Stomach (tissue), 9 donors: ENCODE results near the gene MYRIP. TPM values are rescaled to one million over a fixed set of nuclear protein-coding genes. Genes with fewer than 3 reads are reported as not detected.

ENCODE experiments used
- DNase-seq, 2 donors: peaks; one replicate each; pipeline versions ENCODE4 v3.0.0 to v3.0.0-alpha.2; 2013 to 2019
- H3K27ac ChIP-seq, 5 donors: fragments of 200-600 bp in 4 of 5; sonication (generic) in 4 of 5; one replicate each; pipeline ENCODE4 v1.5.1; 2013 to 2019; ENCODE audit warnings: mild to moderate bottlenecking in 1 of 5, moderate library complexity in 1 of 5
- H3K27me3 ChIP-seq, 3 donors: fragments of 200-600 bp; sonication (generic); one replicate each; pipeline ENCODE4 v1.5.1; 2017 to 2019; ENCODE audit warnings: mixed run types in 1 of 3
- H3K36me3 ChIP-seq, 4 donors: fragments of 200-600 bp; sonication (generic); 1 replicate in 3 of 4; 2 replicates in 1 of 4; pipeline ENCODE4 v1.5.1; 2016 to 2019
- H3K4me1 ChIP-seq, 4 donors: fragments of 200-600 bp; sonication (generic); one replicate each; pipeline ENCODE4 v1.5.1; 2016 to 2019
- H3K4me3 ChIP-seq, 4 donors: fragments of 200-600 bp; sonication (generic) in 3 of 4; one replicate each; pipeline ENCODE4 v1.5.1; 2016 to 2019; ENCODE audit warnings: mild to moderate bottlenecking in 1 of 4
- H3K9me3 ChIP-seq, 4 donors: fragments of 200-600 bp; sonication (generic); one replicate each; pipeline ENCODE4 v1.5.1; 2016 to 2019
- EP300 ChIP-seq: sonication (generic); formaldehyde crosslinking; IDR thresholded peaks from one replicate; pipeline ENCODE4 v1.6.1; 2017; ENCODE audit warnings: antibody characterized with exemption
- POLR2A ChIP-seq, 4 donors: fragments of 450-650 bp; IDR thresholded peaks; one replicate each; pipeline ENCODE4 v1.6.1; 2016; ENCODE audit warnings: antibody characterized with exemption in 4 of 4, control low read depth in 2 of 4, mild to moderate bottlenecking in 1 of 4, moderate library complexity in 1 of 4
- POLR2AphosphoS5 ChIP-seq, 3 donors: sonication (generic); formaldehyde crosslinking; IDR thresholded peaks; one replicate each; pipeline ENCODE4 v1.6.1; 2016; ENCODE audit warnings: antibody characterized with exemption in 3 of 3
- WGBS, 5 donors: extraction: QIAGEN DNeasy Blood & Tissue Kit in 3 of 5; methylation state at CpG; one replicate each; pipeline versions ENCODE4 v1.1.5 to v1.1.7; 2013 to 2018; 5-methylcytosine and 5-hydroxymethylcytosine counted together
- intact Hi-C: fragments of 100-400 bp; cut with DNase I; formaldehyde crosslinking; loops from one replicate; pipeline ENCODE4 v1.15.1; 2023; ENCODE audit warnings: low total_unique reads
- polyA plus RNA-seq, 3 donors: library from polyadenylated mRNA; stranded (reverse); fragments of 200-250 nt; gene quantifications; one replicate each; pipeline ENCODE4 v1.2.3, GENCODE V29; 2013
- total RNA-seq, 5 donors: library from RNA; depleted of rRNA; stranded (reverse); fragments of >200 nt; gene quantifications; one replicate each; pipeline versions ENCODE4 v1.1.0 to v1.2.3, GENCODE V29; 2014 to 2016
- TF ChIP-seq, protein P1 (sequence below), 7 experiments: fragments of 450-650 bp in 4 of 7; fragments of 200-600 bp in 3 of 7; sonication (generic) in 3 of 7; IDR thresholded peaks; one replicate each; pipeline ENCODE4 v1.5.1; 2016 to 2019; ENCODE audit warnings: antibody characterized with exemption in 7 of 7, control low read depth in 2 of 7, mild to moderate bottlenecking in 1 of 7
- donor health status: healthy with polysubstance abuse.
- donor health status: Bipolar disorder and iron deficiency.
- donor health status: healthy.

MYRIP gene
- total and polyA plus RNA-seq, 8 donors = 1.8 to 20.6 (median 6.8) TPM

DNA sequence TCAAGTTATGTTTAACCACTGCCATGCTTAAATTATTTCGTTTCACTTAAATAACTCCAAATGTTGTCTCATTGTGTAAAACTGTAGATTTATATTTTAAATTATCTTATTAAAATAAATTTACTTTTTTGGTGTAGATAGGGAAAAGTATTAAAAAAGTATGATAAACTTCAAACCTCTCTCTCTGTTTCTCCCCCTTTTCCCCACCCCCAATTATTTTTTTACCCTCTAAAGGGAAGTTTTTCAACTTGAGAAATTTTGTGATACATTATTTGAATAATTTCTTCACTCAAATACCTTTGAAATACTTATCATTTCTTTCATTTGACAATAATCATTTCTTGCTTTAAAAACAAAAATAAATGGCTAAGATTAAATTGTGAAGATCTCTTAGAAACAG lies 433.2 kb downstream of the MYRIP start:
- TF ChIP-seq POLR2A (IDR thresholded peaks at IDR 0.05) (no peak), EP300 (no peak), POLR2AphosphoS5 (IDR thresholded peaks at IDR 0.05) (no peak)
- TF ChIP-seq, protein P1, sequence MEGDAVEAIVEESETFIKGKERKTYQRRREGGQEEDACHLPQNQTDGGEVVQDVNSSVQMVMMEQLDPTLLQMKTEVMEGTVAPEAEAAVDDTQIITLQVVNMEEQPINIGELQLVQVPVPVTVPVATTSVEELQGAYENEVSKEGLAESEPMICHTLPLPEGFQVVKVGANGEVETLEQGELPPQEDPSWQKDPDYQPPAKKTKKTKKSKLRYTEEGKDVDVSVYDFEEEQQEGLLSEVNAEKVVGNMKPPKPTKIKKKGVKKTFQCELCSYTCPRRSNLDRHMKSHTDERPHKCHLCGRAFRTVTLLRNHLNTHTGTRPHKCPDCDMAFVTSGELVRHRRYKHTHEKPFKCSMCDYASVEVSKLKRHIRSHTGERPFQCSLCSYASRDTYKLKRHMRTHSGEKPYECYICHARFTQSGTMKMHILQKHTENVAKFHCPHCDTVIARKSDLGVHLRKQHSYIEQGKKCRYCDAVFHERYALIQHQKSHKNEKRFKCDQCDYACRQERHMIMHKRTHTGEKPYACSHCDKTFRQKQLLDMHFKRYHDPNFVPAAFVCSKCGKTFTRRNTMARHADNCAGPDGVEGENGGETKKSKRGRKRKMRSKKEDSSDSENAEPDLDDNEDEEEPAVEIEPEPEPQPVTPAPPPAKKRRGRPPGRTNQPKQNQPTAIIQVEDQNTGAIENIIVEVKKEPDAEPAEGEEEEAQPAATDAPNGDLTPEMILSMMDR (IDR thresholded peaks at IDR 0.05) = no peak

DNA sequence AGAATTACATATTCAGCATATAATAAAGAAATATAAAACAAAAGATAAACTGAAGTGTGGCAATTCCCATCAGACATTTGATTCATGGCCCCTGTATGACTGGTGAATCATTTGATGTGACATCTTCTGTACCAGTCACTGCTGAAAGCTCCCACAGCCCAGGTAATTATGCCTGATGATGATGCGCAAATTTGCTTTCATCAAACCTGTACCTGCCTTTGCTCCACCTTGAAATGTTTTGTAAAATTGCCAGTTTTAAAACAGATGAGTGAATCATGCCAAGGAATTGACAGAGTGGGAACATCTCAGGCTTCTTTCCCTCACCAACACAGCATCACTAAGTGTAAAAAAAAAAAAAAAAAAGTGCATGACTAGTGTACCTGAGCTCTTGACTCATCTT lies 433.6 kb downstream of the MYRIP start:
- Histone ChIP-seq H3K9me3 (no peaks in the 10 kb centered on the region), H3K27me3 (no peaks in the 10 kb centered on the region), H3K36me3 (peaks cover 0 to 12% (median 9%) of the 10 kb centered on the region in 4 donors), H3K4me3 (no peak overlapping the region), H3K4me1 (no peaks in the 10 kb centered on the region), H3K27ac (no peak overlapping the region)
- intact Hi-C loops = no loop called here
- TF ChIP-seq, protein P1 (IDR thresholded peaks at IDR 0.05) = no peak
- WGBS, 5 donors = 0 to 97% (median 50%) methylated on average over 1 of the region's 1 CpG
- DNase-seq = no peak

More for the DNA sequence above, 433.2 kb downstream of the MYRIP start:
- H3K27ac ChIP-seq = no peak overlapping the region
- H3K4me1 ChIP-seq = no peaks in the 10 kb centered on the region
- H3K4me3 ChIP-seq = no peak overlapping the region
- intact Hi-C loops = no loop called here
- 71 to 86% (median 83%) methylated on average over 1 of the region's 1 CpG for WGBS, 5 donors
- no peaks in the 10 kb centered on the region for H3K27me3 ChIP-seq
- peaks cover 0 to 10% (median 5%) of the 10 kb centered on the region in 4 donors for H3K36me3 ChIP-seq
- H3K9me3 ChIP-seq = no peaks in the 10 kb centered on the region
- no peak for DNase-seq

DNA sequence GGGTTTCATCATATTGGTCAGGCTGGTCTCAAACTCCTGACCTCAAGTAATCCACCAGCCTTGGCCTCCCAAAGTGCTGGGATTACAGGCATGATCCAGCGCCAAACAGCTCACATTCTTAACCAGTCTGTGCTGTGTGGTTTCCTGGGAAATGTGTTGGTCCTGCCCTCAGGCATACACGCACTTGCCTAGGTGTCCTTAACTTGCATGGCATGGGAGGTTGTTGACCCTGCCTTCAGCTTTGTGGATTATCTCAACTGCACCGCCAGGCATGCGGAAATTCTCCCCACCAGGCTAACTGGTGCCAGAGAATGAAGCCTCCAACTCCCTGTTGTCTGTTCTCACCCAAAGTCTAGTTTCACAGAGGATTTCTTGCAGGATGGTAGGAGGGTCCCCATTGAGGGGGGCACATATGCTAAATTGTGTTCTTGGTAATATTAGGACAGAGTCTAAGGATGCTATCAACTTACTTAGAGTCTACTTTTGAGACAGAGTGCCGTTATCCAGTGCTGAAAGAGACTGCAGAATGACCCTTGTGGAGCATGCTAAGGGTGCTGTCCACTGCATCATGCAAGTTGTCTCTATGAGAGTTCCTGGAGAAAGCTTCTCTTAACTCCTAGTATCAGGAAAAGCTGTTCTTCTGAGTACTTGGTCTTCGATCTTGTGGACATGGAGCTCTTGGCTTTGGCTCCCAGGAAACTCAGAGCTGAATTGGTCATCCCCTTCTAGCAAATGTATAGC lies 438.5 kb downstream of the MYRIP start:
- Histone ChIP-seq H3K4me1 (no peaks in the 10 kb centered on the region), H3K36me3 (peaks cover 0 to 25% (median 16%) of the 10 kb centered on the region in 4 donors), H3K27me3 (no peaks in the 10 kb centered on the region), H3K9me3 (no peaks in the 10 kb centered on the region), H3K27ac (no peak overlapping the region), H3K4me3 (no peak overlapping the region)
- intact Hi-C loops = no loop called here
- 91 to 93% (median 92%) methylated on average over 6 of the region's 6 CpGs for WGBS, 5 donors
- TF ChIP-seq POLR2AphosphoS5 (IDR thresholded peaks at IDR 0.05) = no peak
- no peak for TF ChIP-seq POLR2A (IDR thresholded peaks at IDR 0.05)
- TF ChIP-seq, protein P1 (IDR thresholded peaks at IDR 0.05) = no peak
- no peak for TF ChIP-seq EP300
- DNase-seq = no peak

DNA sequence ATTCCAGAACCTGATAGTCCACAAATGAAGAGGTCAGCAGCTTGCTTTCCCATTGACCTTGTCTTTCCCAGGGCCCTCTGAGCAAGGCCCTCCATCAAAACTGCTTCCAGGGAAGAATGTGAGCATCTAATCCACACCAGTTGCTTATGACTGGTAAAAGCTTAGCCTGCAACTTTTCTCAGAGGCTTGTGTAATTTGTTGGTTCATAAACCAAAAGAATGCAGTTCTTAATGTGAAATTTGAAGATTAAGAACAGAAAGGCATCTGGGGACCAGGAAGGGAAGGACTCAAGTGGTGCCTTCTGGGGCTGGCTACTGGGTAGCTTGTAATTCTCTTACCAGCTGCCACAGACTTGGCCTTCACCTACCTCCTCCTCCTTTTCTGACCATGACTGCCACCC lies 439.2 kb downstream of the MYRIP start:
- H3K4me1 ChIP-seq = no peaks in the 10 kb centered on the region
- intact Hi-C loops = no loop called here
- no peak overlapping the region for H3K27ac ChIP-seq
- H3K36me3 ChIP-seq = peaks cover 0 to 25% (median 16%) of the 10 kb centered on the region in 4 donors
- TF ChIP-seq, protein P1 (IDR thresholded peaks at IDR 0.05) = no peak
- TF ChIP-seq EP300 (no peak), POLR2A (IDR thresholded peaks at IDR 0.05) (no peak), POLR2AphosphoS5 (IDR thresholded peaks at IDR 0.05) (no peak)
- H3K4me3 ChIP-seq = no peak overlapping the region
- H3K27me3 ChIP-seq = no peaks in the 10 kb centered on the region
- DNase-seq = no peak
- H3K9me3 ChIP-seq = no peaks in the 10 kb centered on the region
